ENCODE data around the gene ZC3HAV1. TPM values are rescaled to one million over a fixed set of nuclear protein-coding genes. Genes with fewer than 3 reads are reported as not detected.

The ZC3HAV1 gene
- total and polyA plus RNA-seq, 2 of the 4 experiments (the other 2 are of a cell fraction), result 9.9 to 22.4 TPM

DNA sequence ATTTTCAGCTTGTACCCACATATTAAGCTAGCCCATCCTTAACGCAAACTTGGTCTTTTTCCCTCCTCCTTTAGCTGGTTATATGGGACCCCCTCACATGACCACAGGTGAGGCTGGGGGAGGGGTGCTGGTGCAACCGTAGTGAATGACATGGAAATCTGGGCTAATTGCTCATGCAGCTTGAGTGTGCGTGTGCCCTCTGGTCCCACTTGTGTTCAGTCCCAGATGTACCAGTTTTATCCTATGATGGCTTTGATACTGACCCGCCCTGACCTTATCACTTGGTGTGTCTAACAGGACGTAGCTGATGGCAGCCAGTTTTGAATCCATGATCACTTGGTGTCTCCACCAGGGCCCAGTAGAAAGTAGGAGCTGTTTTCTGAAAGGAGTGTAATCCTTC is 5.1 kb upstream of the ZC3HAV1 start:
- Histone ChIP-seq H3K4ac (ENCODE audit: low read depth, low read length) (no peak overlapping the region), H3K4me2 (ENCODE audit: low read depth, low read length) (no peak overlapping the region), H3K4me3 (ENCODE audit: insufficient read depth, low read depth, low read length) (no peak overlapping the region), H2AK5ac (ENCODE audit: low read depth, low read length) (no peak overlapping the region), H3K27ac (ENCODE audit: insufficient read depth, low read length) (no peak overlapping the region), H3K9ac (ENCODE audit: low read depth, low read length) (no peak overlapping the region), H3K14ac (replicated peaks; ENCODE audit: low read depth, low read length) (no peak overlapping the region), H3K27me3 (ENCODE audit: control insufficient read depth, insufficient read depth, low read length) (no peaks in the 10 kb centered on the region), H2AFZ (replicated peaks; ENCODE audit: low read length, poor library complexity) (no peak overlapping the region), H2BK15ac (ENCODE audit: low read depth, low read length) (no peak overlapping the region), H3K9me1 (ENCODE audit: insufficient read depth, low read length) (peaks cover 3% of the 10 kb centered on the region; the same call in 1 of the 2 replicates), H4K20me1 (ENCODE audit: insufficient read depth, low read length) (no peaks in the 10 kb centered on the region), H2BK120ac (ENCODE audit: low read depth, low read length) (no peak overlapping the region), H3K18ac (ENCODE audit: low read depth, low read length) (no peak overlapping the region), H4K8ac (ENCODE audit: low read depth in 2 of 2, low read length in 2 of 2) (no peak overlapping the region), H4K5ac (ENCODE audit: low read depth, low read length) (no peak overlapping the region), H3K36me3 (ENCODE audit: control insufficient read depth, insufficient read depth, low read length) (no peaks in the 10 kb centered on the region), H2AK9ac (replicated peaks; ENCODE audit: low read depth, low read length, poor library complexity) (no peak overlapping the region), H3K56ac (ENCODE audit: extremely low read depth, insufficient read depth, low read length) (no peak overlapping the region), H3K79me1 (ENCODE audit: low read depth in 1 of 2, low read length in 2 of 2) (peaks cover 0 to 5% of the 10 kb centered on the region in 2 experiments; a peak in 2 of 4 replicates), H2BK5ac (ENCODE audit: low read depth, low read length, poor library complexity, severe bottlenecking) (no peak overlapping the region), H2BK20ac (ENCODE audit: low read depth, low read length) (no peak overlapping the region), H3K9me3 (ENCODE audit: control insufficient read depth, insufficient read depth, low read length) (no peaks in the 10 kb centered on the region), H3K23ac (ENCODE audit: low read depth, low read length) (no peak overlapping the region), H4K91ac (ENCODE audit: insufficient read depth, low read depth, low read length) (no peak overlapping the region), H3K4me1 (ENCODE audit: control insufficient read depth, insufficient read depth, low read length) (peaks cover 7% of the 10 kb centered on the region)
- intact Hi-C loops (cut with micrococcal nuclease) (no loop called here), dilution Hi-C loops (cut with HindIII; ENCODE audit: low sequenced_read_pairs, unreplicated experiment) (no loop called here), in situ Hi-C loops (cut with MboI; ENCODE audit: low sequenced_read_pairs) (no loop called here)
- WGBS, 2 experiments (ENCODE audit: extremely low coverage in 2 of 2, insufficient read length in 1 of 2), result 80% methylated on average over 2 of the region's 5 CpGs; no CpG with 5 or more reads in 1 of the 2 experiments
- ChIA-PET CTCF (interaction anchor here (0.5 kb wide), 1 partner anchor 120 kb away, joined by 3 read pairs; no protein-coding TSS in a partner anchor), POLR2A (ENCODE audit: unreplicated experiment) (no interaction called here)
- no peak for ATAC-seq (ENCODE audit: low read depth)
- BruUV-seq (replicated peaks), result no TSS peak
- no peak for TF ChIP-seq USF2 (IDR thresholded peaks at IDR 0.05; ENCODE audit: low read depth, low read length)
- no peak for TF ChIP-seq MAZ (IDR thresholded peaks at IDR 0.05; ENCODE audit: borderline replicate concordance, low read depth, low read length)
- TF ChIP-seq SMC3 (IDR thresholded peaks at IDR 0.05; ENCODE audit: low read depth, low read length), result no peak
- no peak for DNase-seq
